Muscle of back (tissue), 11 donors: ENCODE data around the gene OPN1MW3. TPM values are rescaled to one million over a fixed set of nuclear protein-coding genes. Genes with fewer than 3 reads are reported as not detected.
"Not testable (repeated sequence)": the region's sequence is repeated elsewhere in the genome, so short reads cannot be mapped to it uniquely, and the experiment has no call there.

ENCODE experiments used
- DNase-seq, 3 donors: peaks; one replicate each; pipeline versions ENCODE4 v3.0.0 to v3.0.0-alpha.2; 2013
- polyA plus RNA-seq, 10 donors: library from polyadenylated mRNA; unstranded; fragments of 120-200 nt; gene quantifications; one replicate each; pipeline ENCODE4 v1.2.1, GENCODE V29; 2013; ENCODE audit not compliant: insufficient read length in 10 of 10

Gene OPN1MW3
- polyA plus RNA-seq, 10 donors = not detected

DNA sequence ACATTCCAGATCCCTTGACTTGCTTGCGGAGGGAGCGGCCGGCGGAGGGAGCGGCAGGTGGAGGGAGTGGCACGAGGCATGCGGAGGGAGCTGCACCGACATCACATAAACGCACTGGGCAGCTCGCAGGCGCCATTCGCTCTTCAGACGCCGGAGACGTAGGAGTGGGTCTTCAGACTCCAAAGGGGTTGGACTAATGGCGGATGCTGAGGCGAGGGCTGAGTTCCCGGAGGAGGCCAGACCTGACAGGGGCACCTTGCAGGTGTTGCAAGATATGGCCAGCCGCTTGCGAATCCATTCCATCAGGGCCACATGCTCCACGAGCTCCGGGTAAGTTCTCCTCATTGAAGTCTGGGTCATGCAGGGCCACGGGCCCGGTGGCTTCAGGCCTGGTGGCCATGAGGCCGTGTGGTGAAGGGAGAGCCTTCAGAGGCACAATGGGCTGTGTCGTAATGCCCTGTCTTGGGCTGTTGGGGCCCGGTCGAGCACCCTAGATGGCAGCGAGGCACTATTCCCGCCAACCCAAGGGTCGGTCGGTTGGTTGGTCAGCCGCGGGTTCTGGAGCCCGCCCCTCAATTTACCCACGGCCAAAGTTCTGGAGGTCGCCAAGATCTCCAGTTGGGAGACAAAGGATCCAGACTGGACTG is 38.4 kb downstream of the OPN1MW3 start, which contains the start of gene TKTL1:
Gene TKTL1 (plus strand): TSS at position 132 of the 647 bp plus-strand sequence. CDS start 65 bp downstream, at position 197.
- no peak for DNase-seq

DNA sequence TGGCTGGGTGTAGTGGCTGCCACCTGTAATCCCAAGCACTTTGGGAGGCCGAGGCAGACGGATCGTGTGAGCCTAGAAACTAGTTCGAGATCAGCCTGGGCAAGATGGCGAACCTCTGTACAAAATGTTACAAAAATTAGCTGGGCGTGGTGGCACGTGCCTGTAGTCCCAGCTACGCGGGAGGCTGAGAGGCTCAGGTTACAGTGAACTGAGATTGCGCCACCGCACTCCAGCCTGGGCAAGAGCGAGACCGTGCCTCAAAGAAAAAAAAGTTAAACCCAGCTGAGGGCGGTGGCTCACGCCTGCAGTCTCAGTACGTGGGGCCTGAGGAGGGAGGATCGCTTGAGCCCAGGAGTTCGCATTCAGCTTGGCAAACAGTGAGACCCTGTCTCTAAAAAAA is 39.3 kb downstream of the OPN1MW3 start:
- no peak for DNase-seq

DNA sequence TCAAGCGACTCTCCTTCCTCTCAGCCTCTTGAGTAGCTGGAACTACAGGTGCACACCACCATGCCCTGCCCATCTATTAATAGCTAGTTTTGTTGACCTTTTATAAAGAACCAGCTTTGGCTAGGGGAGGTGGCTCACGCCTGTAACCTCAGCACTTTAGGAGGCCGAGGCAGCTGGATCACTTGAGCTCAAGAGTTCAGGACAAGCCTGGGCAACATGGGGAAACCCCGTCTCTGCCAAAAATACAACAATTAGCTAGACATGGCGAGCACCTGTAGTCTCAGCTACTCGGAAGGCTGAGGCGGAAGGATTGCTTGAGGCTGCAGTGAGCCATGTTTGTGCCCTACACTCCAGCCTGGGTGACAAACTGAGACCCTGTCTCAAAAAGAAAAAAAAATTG is 40.9 kb downstream of the OPN1MW3 start:
- no peak for DNase-seq

DNA sequence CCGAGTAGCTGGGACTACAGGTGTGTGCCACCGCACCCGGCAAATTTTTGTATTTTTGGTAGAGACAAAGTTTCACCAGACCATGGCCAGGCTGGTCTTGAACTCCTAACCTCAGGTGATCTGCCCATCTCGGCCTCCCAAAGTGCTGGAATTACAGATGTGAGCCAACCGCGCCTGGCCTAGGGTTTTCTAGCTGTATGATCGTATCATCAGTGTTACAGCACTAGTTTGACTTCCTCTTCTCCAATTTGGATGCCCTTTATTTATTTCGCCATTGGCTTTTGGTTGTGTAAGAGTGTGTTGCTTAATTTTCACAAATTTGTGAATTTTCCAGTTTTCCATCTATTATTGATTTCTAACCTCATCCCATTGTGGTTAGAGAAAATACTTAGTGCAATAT is 43.4 kb downstream of the OPN1MW3 start:
- DNase-seq = no peak

DNA sequence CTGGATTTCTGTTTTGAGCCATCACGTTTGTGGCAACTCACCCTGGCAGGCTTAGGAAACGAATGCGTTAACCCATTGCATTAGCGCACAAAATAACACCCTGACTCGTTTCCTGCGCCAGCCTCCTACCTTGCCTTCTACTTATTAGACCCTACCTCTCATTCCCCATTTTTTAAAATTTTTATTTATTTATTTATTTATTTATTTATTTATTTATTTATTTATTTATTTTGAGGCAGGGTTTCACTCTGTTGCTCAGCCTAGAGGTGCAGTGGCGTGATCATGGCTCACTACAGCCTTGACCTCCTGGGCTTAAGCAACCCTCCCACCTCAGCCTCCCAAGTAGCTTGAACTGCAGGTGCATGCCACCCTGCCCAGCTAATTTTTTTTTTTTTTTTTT is 45.6 kb downstream of the OPN1MW3 start:
- DNase-seq = not testable (repeated sequence)

DNA sequence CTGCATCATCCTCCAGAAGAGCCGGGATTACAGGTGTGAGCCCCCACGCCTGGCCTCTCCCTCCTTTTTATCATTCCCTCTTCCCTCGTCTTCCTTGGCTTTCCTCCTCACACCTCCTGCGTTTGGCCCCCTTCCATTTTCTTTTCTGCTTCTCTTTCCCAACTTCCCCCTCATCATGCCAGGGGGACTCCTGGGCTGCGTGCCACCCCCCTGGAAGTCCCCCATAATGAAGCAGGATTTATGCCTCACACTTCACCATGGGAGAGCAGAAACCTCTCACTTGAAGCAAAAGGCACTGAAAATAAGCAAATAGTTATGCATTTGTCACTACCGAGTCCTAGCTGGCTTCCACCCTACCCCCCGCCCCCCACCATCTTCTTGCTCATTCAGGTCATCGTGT is 46.1 kb downstream of the OPN1MW3 start:
- no peak for DNase-seq

DNA sequence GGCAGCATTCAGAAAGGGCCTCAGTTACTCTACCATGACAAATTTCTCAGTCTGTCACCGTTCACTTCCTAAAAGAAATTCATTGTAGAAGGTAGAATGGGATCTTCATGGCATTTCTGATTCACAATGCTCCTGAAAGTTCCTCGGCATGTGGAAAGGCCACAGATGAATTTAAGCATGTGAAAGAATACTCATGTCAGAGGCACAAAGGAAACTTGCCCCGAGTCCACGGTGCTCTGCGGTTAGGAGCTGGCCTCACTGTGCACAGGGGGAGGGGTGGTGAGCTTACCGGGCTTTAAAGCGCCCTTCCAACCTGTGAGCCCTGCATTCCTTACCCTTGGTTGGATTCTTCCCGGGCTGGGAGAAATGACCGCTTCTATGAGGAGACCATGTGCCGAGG is 47.5 kb downstream of the OPN1MW3 start:
- DNase-seq = no peak

DNA sequence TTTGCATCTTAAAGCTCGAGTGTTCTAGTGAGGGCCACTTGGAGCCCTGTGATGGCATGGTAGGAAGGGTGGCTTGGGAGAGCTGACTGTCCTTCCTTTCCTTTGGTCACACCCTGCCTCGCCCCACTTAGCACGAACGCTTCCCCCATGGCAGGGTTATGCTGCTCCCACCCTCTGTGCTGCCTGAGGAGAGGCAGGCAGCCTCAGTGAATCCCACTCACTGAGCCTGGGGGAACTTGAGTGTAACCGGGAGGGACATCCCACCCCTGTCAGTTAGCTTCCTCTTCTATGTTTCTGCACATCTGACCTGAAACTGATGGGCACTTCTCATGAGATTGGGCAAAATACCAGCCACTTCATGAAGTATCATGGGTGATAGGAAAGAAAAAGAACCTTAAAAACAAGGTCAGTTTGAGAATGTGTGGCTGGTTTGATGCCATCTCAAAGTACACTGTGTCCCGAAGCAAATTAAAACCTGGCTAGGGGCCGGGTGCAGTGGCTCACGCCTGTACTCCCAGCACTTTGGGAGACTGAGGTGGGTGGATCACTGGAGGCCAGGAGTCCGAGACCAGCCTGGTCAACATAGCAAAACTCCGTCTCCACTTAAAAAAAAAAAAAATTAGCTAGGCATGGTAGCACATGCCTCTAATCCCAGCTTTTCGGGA is 48.3 kb downstream of the OPN1MW3 start:
- no peak for DNase-seq

DNA sequence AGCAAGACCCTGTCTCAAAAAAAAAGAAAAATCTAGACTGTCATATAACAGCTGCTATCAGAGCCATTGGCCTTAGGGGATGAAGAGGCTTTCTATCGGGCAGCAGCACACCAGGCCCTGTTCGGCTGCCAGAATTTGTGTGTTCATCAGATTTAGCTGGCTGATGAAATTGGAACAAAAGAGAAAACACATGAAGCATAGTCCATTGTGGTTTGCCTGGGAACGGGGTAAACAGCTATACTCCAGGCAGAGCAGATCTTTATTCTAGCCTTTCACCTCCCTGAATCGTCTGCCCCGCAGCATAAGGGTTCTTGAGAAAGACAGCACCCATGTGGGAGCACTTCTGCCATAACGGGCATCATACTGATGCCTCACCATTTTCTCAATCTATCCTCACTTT is 49.8 kb downstream of the OPN1MW3 start:
- DNase-seq = no peak

DNA sequence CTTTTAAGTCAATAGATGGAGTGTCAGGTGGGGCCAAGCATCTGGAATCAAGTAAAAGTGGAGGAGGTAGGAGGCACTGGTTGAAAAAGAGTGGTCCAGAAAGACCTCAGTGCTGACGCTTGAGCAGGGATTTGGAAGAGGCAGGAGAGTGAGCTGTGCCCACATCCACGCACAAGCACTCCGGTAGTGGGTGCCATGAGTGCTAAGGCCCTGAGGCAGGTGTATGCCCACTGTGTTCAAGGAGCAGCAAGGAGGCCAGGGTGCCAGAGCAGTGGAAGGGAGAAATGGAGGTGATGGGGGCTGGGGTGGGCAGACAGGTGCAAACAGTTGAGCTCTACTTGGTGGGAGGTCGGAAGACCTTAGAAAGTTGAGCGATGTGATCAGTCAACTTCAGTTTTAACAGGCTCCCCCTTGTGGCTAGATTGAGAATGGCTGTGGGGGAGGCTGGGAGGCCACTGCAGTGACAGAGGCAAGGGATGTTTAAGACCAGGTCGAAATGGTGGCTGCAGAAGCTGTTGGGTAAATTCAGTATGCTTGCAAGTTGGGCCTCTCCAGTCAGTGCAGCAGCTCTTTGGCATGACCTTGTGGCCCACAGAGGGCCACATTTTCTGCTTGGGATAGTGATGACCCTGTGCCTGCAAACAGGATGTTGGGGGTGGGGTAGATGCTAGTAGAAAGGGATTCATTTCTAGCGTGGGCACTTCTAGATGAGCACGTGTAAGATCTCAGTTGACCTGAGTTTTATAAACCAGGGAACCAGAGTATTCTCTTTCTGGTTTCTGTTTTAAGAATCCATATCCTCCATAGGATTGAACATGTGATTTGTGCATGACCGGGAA is 50.9 kb downstream of the OPN1MW3 start:
- DNase-seq = peak; percentile 24 to 52 (median 24)

DNA sequence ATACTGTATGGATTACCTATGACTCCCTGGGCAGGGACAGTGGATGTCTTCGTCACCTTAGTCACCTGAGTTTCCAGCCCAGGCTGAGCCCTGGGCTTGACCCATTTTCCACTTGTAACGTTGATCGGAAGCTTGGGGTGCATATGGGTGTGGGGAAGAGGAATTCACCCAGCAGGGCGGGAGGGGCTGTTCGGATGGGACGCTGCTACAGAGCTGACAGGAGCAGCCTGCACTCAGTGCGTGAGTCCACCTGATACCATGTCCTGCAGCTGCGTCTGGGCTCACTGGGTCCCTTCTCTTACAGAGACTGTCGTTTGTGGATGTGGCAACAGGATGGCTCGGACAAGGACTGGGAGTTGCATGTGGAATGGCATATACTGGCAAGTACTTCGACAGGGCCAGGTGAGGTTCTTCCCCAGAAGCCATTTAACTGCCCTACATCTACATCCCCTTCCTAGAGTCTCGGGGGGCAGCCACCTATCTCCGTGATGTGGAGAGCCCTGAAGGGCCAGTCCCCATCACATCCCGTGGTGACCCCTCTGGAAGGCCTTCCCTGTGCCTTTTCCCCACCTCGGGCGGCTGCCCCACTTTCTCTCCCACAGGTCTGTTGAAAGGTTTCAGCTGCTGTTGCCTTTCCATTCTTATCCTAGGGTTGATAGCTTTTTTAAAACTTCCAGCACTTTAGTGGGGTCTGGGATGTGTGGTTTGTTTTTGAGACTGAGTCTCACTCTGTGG is 51.8 kb downstream of the OPN1MW3 start:
- no peak for DNase-seq

DNA sequence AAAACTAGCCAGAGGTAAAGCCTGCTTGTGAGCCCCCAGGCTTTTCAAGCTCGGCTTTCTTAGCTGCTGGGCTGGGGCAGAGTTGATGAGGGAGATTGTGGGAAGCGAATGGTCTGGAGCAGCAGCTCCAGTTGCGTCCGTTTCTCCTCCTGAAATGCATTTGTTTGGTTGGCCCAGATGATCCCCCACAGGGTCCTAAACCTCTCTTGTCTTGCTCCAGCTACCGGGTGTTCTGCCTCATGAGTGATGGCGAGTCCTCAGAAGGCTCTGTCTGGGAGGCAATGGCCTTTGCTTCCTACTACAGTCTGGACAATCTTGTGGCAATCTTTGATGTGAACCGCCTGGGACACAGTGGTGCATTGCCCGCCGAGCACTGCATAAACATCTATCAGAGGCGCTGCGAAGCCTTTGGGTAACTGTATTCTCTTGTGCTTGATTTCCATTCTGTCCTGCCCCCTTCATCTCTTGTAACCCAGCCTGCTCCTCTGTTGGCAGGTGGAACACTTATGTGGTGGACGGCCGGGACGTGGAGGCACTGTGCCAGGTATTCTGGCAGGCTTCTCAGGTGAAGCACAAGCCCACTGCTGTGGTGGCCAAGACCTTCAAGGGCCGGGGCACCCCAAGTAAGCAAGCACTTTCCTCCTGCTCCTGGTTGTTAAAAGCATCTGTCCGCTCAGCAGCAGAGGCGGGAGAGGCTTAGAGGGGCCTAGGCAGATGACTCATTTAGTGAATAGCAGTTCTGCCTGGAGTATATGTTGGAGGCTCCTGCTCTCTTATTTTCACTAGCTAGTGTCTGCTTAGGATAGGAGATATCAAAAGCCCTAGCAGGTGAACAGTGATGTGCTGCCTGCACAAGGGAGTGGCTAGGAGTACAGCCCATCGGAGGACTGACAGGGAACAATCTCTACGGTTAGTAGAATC is 53.5 kb downstream of the OPN1MW3 start:
- DNase-seq = no peak

DNA sequence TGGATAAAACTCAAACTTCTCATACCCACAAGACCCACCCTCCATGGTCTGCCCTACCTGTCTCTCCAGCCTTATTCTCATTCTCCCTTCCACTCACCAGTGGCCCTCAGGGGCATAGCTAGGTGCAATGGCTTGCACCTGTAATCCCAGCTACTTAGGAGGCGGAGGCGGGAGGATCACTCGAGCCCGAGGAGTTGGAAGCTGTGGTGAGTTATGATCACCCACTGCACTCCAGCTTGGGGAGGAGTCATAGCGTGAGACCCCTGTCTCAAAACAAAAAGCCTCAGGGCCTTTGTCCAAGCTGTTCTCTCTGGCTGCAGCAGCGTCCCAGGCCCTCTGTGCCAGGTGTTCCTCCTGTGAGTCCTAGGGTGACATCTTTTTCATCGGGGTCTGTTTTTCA is 54.7 kb downstream of the OPN1MW3 start:
- DNase-seq = no peak

DNA sequence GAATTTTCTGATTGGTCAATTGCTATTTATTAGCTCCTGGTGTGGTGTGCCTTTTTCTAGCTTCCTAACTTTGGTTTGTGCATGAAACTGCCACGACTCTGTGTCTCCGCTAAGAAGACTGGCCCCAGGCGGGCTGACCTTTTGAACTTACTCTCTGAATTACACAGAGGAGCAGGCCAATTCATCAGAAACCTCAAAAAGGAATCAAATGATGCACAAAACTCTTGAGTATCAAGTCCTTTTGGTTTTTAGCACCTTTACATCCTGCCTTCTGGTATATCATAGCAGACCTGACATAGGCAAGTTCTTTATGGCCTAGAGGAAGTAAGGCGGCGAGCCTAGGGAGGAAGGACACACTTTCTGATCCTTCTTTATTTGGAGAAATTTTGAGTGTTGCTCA is 55.8 kb downstream of the OPN1MW3 start:
- DNase-seq = no peak

DNA sequence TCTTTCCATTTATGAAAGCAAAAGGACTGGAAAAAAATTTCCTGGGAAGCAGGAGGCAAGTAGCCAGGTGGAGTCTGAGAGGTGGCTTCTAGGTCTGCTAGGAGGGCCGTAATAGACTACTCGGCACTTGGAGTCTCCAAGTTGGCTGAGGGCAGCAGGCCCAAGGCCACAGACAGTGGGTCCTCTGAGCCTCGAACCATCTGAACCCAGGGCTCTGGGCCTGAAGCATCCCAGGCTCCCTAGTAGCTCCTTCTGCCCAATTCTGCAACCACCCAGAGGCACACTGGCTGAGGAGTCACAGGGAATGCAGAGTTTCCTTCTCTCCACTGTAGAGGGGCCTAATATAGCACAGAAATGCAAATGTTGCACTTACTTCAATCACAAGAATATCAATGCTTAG is 58.0 kb downstream of the OPN1MW3 start:
- no peak for DNase-seq

DNA sequence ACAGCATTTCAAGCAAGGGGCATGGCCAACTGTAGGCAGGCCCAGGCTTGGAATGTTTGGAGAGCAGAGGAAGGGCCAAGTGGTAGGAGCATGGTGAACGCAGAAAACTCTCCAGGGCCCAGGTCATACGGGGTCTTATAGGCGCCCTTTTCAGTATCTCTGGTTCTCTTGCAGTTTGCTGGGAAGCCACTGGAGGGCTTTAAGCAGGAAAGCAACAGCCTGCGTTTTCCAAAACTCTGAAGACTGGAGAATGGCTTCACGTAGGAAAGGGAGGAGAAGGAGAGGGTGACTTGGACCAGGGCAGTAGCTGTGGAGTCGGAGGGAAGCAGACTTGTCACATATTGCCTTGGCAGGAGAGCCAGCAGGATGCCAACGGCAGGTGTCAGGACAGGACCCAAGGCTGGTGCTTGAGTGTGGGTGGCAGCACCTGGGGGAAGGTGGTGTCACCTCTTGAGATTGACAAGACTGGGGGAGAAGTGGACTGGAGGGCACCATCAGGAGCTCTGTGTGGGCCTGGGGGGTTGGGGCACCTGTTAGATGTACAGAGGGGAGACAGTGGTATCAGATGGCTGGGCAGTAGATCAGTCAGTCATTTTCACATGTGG is 60.1 kb downstream of the OPN1MW3 start:
- no peak for DNase-seq

DNA sequence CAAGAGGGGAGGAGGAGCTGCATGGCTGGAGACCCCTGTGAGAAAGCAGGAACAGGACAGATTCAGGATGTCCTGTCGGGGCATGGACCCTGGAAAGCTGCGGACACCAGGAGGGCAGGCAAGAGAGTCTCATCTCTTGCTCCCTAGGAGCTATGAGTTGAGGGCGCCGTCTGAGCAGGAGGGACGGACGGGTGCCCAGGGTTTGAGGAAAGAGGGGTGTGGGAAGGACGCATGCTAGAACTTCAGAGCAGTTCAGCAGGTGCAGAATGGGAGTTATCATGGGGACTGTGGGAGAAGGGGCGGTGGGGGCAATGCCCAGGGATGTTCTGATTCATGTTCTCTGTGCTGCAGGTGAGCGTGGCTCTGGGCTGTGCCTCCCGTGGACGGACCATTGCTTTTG is 63.0 kb downstream of the OPN1MW3 start:
- DNase-seq = no peak
